Coronary artery (tissue), 2 donors: ENCODE data around the gene NTM.

Experiments used
- DNase-seq: peaks from one replicate; pipeline ENCODE4 v3.0.0-alpha.2; 2017; ENCODE audit warnings: low spot score
- H3K27ac ChIP-seq, 2 donors: fragments of 200-600 bp; sonication (generic); one replicate each; pipeline ENCODE4 v1.5.1; 2016 to 2019
- H3K4me3 ChIP-seq: fragments of 200-600 bp; sonication (generic); 2 replicates; pipeline ENCODE4 v1.5.1; 2016; ENCODE audit warnings: mild to moderate bottlenecking, moderate library complexity
- CTCF ChIP-seq: fragments of 200-600 bp; sonication (generic); IDR thresholded peaks from one replicate; pipeline ENCODE4 v1.5.1; 2019; ENCODE audit warnings: antibody characterized with exemption

The NTM gene

GRCh38 chr11:132228746-132229325 is 858.4 kb downstream of the NTM start:
- no peak for TF ChIP-seq CTCF
- Histone ChIP-seq H3K4me3 (no peak overlapping the region), H3K27ac (no peak overlapping the region)
- no peak for DNase-seq

GRCh38 chr11:132231656-132232347 is 861.4 kb downstream of the NTM start:
- Histone ChIP-seq H3K27ac (no peak overlapping the region), H3K4me3 (no peak overlapping the region)
- DNase-seq, result no peak
- no peak for TF ChIP-seq CTCF

- no peak overlapping the region for H3K4me3 ChIP-seq
- no peak for TF ChIP-seq CTCF
- no peak overlapping the region for H3K27ac ChIP-seq
- no peak for DNase-seq
These were observed 864.5 kb downstream of the NTM start for GRCh38 chr11:132234878-132235277.

GRCh38 chr11:132237781-132238180 is 867.4 kb downstream of the NTM start:
- no peak overlapping the region for H3K27ac ChIP-seq
- no peak for DNase-seq
- H3K4me3 ChIP-seq, result no peak overlapping the region
- TF ChIP-seq CTCF, result no peak

GRCh38 chr11:132238331-132238866 is 868.0 kb downstream of the NTM start:
- H3K27ac ChIP-seq, result no peak overlapping the region
- no peak overlapping the region for H3K4me3 ChIP-seq
- no peak for DNase-seq
- no peak for TF ChIP-seq CTCF

GRCh38 chr11:132240374-132240773 is 870.0 kb downstream of the NTM start:
- Histone ChIP-seq H3K4me3 (no peak overlapping the region), H3K27ac (no peak overlapping the region)
- no peak for DNase-seq
- no peak for TF ChIP-seq CTCF

GRCh38 chr11:132242632-132243031 is 872.2 kb downstream of the NTM start:
- Histone ChIP-seq H3K4me3 (no peak overlapping the region), H3K27ac (no peak overlapping the region)
- DNase-seq, result no peak
- TF ChIP-seq CTCF, result no peak
